ENCODE data around the gene PIK3IP1.
"Not testable (repeated sequence)": the region's sequence is repeated elsewhere in the genome, so short reads cannot be mapped to it uniquely, and the experiment has no call there.

PIK3IP1 gene

GRCh38 chr22:31327806-31328543 lies 35.7 kb upstream of the PIK3IP1 start:
- H3K4me3 ChIP-seq (ENCODE audit: low read depth, low read length), result no peak overlapping the region
- no peak overlapping the region for H3K4me2 ChIP-seq (ENCODE audit: low read length)
- H3K4me1 ChIP-seq, result no peaks in the 10 kb centered on the region
- H3K9me3 ChIP-seq (ENCODE audit: control insufficient read depth, low read length), result no peaks in the 10 kb centered on the region
- H3K27ac ChIP-seq, result no peak overlapping the region
- TF ChIP-seq, protein P1, sequence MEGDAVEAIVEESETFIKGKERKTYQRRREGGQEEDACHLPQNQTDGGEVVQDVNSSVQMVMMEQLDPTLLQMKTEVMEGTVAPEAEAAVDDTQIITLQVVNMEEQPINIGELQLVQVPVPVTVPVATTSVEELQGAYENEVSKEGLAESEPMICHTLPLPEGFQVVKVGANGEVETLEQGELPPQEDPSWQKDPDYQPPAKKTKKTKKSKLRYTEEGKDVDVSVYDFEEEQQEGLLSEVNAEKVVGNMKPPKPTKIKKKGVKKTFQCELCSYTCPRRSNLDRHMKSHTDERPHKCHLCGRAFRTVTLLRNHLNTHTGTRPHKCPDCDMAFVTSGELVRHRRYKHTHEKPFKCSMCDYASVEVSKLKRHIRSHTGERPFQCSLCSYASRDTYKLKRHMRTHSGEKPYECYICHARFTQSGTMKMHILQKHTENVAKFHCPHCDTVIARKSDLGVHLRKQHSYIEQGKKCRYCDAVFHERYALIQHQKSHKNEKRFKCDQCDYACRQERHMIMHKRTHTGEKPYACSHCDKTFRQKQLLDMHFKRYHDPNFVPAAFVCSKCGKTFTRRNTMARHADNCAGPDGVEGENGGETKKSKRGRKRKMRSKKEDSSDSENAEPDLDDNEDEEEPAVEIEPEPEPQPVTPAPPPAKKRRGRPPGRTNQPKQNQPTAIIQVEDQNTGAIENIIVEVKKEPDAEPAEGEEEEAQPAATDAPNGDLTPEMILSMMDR (IDR thresholded peaks at IDR 0.05), result no peak
- no peaks in the 10 kb centered on the region for H3K27me3 ChIP-seq (ENCODE audit: control insufficient read depth, insufficient read depth, low read length)
- H2AFZ ChIP-seq, result no peak overlapping the region
- no peaks in the 10 kb centered on the region for H3K36me3 ChIP-seq (ENCODE audit: control insufficient read depth, insufficient read depth, low read length)
- no peaks in the 10 kb centered on the region for H3K79me2 ChIP-seq
- no peak overlapping the region for H3K9ac ChIP-seq

DNA sequence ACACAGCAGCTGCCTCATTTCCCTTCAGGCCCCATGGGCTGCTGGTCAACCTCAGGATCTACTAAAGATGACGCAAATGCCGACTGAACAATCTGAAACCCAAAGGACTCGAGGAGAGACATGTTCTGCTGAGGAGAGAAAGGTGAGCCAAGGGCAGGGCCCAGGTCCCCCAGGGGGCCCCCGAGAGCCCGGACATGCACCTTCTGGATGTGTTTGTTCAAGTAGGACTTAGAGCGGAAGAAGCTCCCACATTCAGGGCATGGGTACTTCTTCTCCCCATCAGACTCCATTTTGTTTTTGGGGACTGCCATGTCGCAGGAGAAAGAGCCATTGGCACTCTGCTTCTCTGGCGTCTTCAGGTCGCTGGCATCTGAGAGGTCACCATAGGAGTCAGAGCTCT lies 34.6 kb upstream of the PIK3IP1 start:
- H3K36me3 ChIP-seq (ENCODE audit: control insufficient read depth, insufficient read depth, low read length), result no peaks in the 10 kb centered on the region
- H3K9me3 ChIP-seq (ENCODE audit: control insufficient read depth, low read length), result no peaks in the 10 kb centered on the region
- no peak overlapping the region for H3K4me2 ChIP-seq (ENCODE audit: low read length)

DNA sequence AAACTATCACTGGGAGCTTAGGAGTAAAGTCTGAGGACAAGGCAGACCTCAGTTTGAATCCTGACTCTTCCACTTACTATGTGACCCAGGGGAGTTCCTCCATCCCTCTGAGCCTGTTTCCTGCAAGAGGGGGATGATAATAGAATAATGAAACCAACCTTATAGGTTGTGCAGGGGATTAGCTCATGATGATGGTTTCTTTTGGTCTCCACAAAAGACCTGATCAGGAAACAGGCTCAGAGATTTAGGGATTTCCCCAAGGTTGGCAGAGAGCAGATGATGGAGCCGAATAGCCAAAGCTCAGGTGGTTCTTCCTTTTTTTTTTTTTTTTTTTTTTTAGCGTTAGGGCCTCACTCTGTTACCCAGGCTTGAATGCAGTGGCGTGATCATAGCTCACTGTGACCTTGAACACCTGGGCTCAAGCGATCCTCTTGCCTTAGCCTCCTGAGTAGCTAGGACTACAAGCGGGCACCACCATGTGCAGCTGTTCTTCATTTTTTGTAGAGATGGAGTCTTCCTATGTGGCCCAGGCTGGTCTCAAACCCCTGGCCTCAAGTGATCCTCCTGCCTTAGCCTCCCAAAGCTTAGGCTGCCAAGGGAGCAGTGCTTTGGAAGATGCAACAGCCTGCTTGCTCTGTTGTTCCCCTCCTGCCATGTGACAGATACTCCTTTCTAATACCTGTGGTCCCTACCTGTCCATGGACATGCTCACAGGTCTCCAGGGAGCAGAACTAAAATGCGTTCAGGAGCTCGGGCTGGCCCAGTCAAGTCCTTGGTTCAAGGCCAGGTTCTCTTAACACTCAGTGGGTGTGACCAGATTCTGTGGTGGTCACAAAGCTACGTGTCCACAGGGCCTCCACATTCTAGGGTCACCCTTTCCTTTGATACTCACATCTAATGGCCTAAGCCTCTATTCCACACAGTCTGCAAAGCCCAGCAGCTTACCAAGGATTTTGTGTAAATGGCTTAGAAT lies 31.6 kb upstream of the PIK3IP1 start:
- H2AFZ ChIP-seq, result no peak overlapping the region
- no peaks in the 10 kb centered on the region for H3K36me3 ChIP-seq (ENCODE audit: control insufficient read depth, insufficient read depth, low read length)
- H3K27ac ChIP-seq, result no peak overlapping the region
- no peaks in the 10 kb centered on the region for H3K9me3 ChIP-seq (ENCODE audit: control insufficient read depth, low read length)
- H3K79me2 ChIP-seq, result no peaks in the 10 kb centered on the region
- H3K4me2 ChIP-seq (ENCODE audit: low read length), result no peak overlapping the region
- H3K4me1 ChIP-seq, result no peaks in the 10 kb centered on the region
- no peaks in the 10 kb centered on the region for H3K27me3 ChIP-seq (ENCODE audit: control insufficient read depth, insufficient read depth, low read length)
- TF ChIP-seq, protein P1 (IDR thresholded peaks at IDR 0.05), result no peak
- no peak overlapping the region for H3K9ac ChIP-seq
- H3K4me3 ChIP-seq (ENCODE audit: low read depth, low read length), result no peak overlapping the region

More for the DNA sequence above, 34.6 kb upstream of the PIK3IP1 start:
- Histone ChIP-seq H2AFZ (no peak overlapping the region), H3K79me2 (no peaks in the 10 kb centered on the region), H3K27me3 (ENCODE audit: control insufficient read depth, insufficient read depth, low read length) (no peaks in the 10 kb centered on the region), H3K9ac (no peak overlapping the region), H3K4me1 (no peaks in the 10 kb centered on the region), H3K4me3 (ENCODE audit: low read depth, low read length) (no peak overlapping the region), H3K27ac (no peak overlapping the region)
- TF ChIP-seq, protein P1 (IDR thresholded peaks at IDR 0.05), result no peak

- Histone ChIP-seq H3K27me3 (ENCODE audit: control insufficient read depth, insufficient read depth, low read length) (no peaks in the 10 kb centered on the region), H3K27ac (no peak overlapping the region), H3K9ac (no peak overlapping the region), H3K4me2 (ENCODE audit: low read length) (no peak overlapping the region), H3K36me3 (ENCODE audit: control insufficient read depth, insufficient read depth, low read length) (no peaks in the 10 kb centered on the region), H3K9me3 (ENCODE audit: control insufficient read depth, low read length) (no peaks in the 10 kb centered on the region), H2AFZ (no peak overlapping the region), H3K4me3 (ENCODE audit: low read depth, low read length) (no peak overlapping the region), H3K4me1 (no peaks in the 10 kb centered on the region), H3K79me2 (no peaks in the 10 kb centered on the region)
- TF ChIP-seq, protein P1 (IDR thresholded peaks at IDR 0.05), result no peak
Measured at GRCh38 chr22:31321421-31321820, 29.1 kb upstream of the PIK3IP1 start.

- not testable (repeated sequence) for H3K4me2 ChIP-seq (ENCODE audit: low read length); H3K27me3 ChIP-seq (ENCODE audit: control insufficient read depth, insufficient read depth, low read length); H3K4me1 ChIP-seq; H3K4me3 ChIP-seq (ENCODE audit: low read depth, low read length); H2AFZ ChIP-seq; H3K9me3 ChIP-seq (ENCODE audit: control insufficient read depth, low read length); H3K36me3 ChIP-seq (ENCODE audit: control insufficient read depth, insufficient read depth, low read length); H3K9ac ChIP-seq; H3K27ac ChIP-seq; H3K79me2 ChIP-seq
Measured at GRCh38 chr22:31314220-31314619, 21.9 kb upstream of the PIK3IP1 start.

All from parathyroid adenoma (tissue), 2 donors.